Stimulated activated naive CD8-positive, alpha-beta T cell treated with anti-CD3 and anti-CD28 coated beads, Interleukin-15, Interleukin-2, amounts not matched to agents 100 ng/mL and 50 ng/mL, for 24 hours (primary cell): ENCODE results near the gene MAP3K3.
A peak's percentile ranks its signal among the peaks of the same experiment; 100 is the strongest.

Source experiments
- H3K27ac Mint-ChIP-seq: one replicate; pipeline ENCODE4 v1.8.0; 2021; ENCODE audit warnings: mild to moderate bottlenecking, mixed read lengths
- H3K27me3 Mint-ChIP-seq: one replicate; pipeline ENCODE4 v1.8.0; 2021; ENCODE audit warnings: mixed read lengths
- H3K36me3 Mint-ChIP-seq: one replicate; pipeline ENCODE4 v1.8.0; 2021; ENCODE audit warnings: low read depth, mixed read lengths
- H3K4me1 Mint-ChIP-seq: one replicate; pipeline ENCODE4 v1.8.0; 2021; ENCODE audit warnings: low read depth, mixed read lengths
- H3K4me3 Mint-ChIP-seq: one replicate; pipeline ENCODE4 v1.8.0; 2021; ENCODE audit warnings: mild to moderate bottlenecking, mixed read lengths
- H3K9me3 Mint-ChIP-seq: one replicate; pipeline ENCODE4 v1.8.0; 2021; ENCODE audit warnings: mixed read lengths

MAP3K3 gene

GRCh38 chr17:63634163-63634562, 11.9 kb downstream of the MAP3K3 start:
- Mint-ChIP-seq H3K4me3 (no peak overlapping the region), H3K9me3 (no peaks in the 10 kb centered on the region), H3K4me1 (peaks cover 20% of the 10 kb centered on the region), H3K27me3 (no peaks in the 10 kb centered on the region), H3K36me3 (peaks cover 26% of the 10 kb centered on the region), H3K27ac (peak overlapping the region; percentile 17)

- Mint-ChIP-seq H3K9me3 (no peaks in the 10 kb centered on the region), H3K4me3 (no peak overlapping the region), H3K36me3 (peaks cover 26% of the 10 kb centered on the region), H3K4me1 (peaks cover 21% of the 10 kb centered on the region), H3K27me3 (no peaks in the 10 kb centered on the region), H3K27ac (no peak overlapping the region)
Measured at GRCh38 chr17:63634816-63635215, 12.6 kb downstream of the MAP3K3 start.

- H3K36me3 Mint-ChIP-seq, result peaks cover 26% of the 10 kb centered on the region
- no peaks in the 10 kb centered on the region for H3K27me3 Mint-ChIP-seq
- no peaks in the 10 kb centered on the region for H3K9me3 Mint-ChIP-seq
- peaks cover 21% of the 10 kb centered on the region for H3K4me1 Mint-ChIP-seq
- H3K27ac Mint-ChIP-seq, result no peak overlapping the region
- H3K4me3 Mint-ChIP-seq, result no peak overlapping the region
Measured at GRCh38 chr17:63635290-63635689, 13.1 kb downstream of the MAP3K3 start.

GRCh38 chr17:63635787-63636186, 13.6 kb downstream of the MAP3K3 start:
- peaks cover 21% of the 10 kb centered on the region for H3K4me1 Mint-ChIP-seq
- peaks cover 26% of the 10 kb centered on the region for H3K36me3 Mint-ChIP-seq
- no peaks in the 10 kb centered on the region for H3K9me3 Mint-ChIP-seq
- H3K27ac Mint-ChIP-seq, result no peak overlapping the region
- H3K27me3 Mint-ChIP-seq, result no peaks in the 10 kb centered on the region
- H3K4me3 Mint-ChIP-seq, result no peak overlapping the region

- no peaks in the 10 kb centered on the region for H3K27me3 Mint-ChIP-seq
Measured at GRCh38 chr17:63639125-63639524, 16.9 kb downstream of the MAP3K3 start.

GRCh38 chr17:63640038-63640437, 17.8 kb downstream of the MAP3K3 start:
- Mint-ChIP-seq H3K4me1 (peaks cover 17% of the 10 kb centered on the region), H3K27me3 (no peaks in the 10 kb centered on the region), H3K4me3 (no peak overlapping the region), H3K27ac (no peak overlapping the region), H3K9me3 (no peaks in the 10 kb centered on the region), H3K36me3 (peaks cover 16% of the 10 kb centered on the region)

More at GRCh38 chr17:63639125-63639524, 16.9 kb downstream of the MAP3K3 start:
- no peak overlapping the region for H3K27ac Mint-ChIP-seq
- H3K4me3 Mint-ChIP-seq, result no peak overlapping the region
- peaks cover 16% of the 10 kb centered on the region for H3K4me1 Mint-ChIP-seq
- H3K9me3 Mint-ChIP-seq, result no peaks in the 10 kb centered on the region
- peaks cover 20% of the 10 kb centered on the region for H3K36me3 Mint-ChIP-seq

GRCh38 chr17:63641692-63642448, 19.7 kb downstream of the MAP3K3 start:
- no peaks in the 10 kb centered on the region for H3K27me3 Mint-ChIP-seq
- H3K36me3 Mint-ChIP-seq, result peaks cover 11% of the 10 kb centered on the region
- H3K9me3 Mint-ChIP-seq, result no peaks in the 10 kb centered on the region
- H3K27ac Mint-ChIP-seq, result no peak overlapping the region
- H3K4me1 Mint-ChIP-seq, result peaks cover 31% of the 10 kb centered on the region
- no peak overlapping the region for H3K4me3 Mint-ChIP-seq

- Mint-ChIP-seq H3K9me3 (no peaks in the 10 kb centered on the region), H3K36me3 (peaks cover 16% of the 10 kb centered on the region), H3K27ac (peak overlapping the region; percentile 61), H3K4me3 (no peak overlapping the region), H3K4me1 (peaks cover 30% of the 10 kb centered on the region), H3K27me3 (no peaks in the 10 kb centered on the region)
Measured at GRCh38 chr17:63644846-63645245, 22.6 kb downstream of the MAP3K3 start.

GRCh38 chr17:63645775-63646487, 23.7 kb downstream of the MAP3K3 start:
- peaks cover 17% of the 10 kb centered on the region for H3K36me3 Mint-ChIP-seq
- peaks cover 33% of the 10 kb centered on the region for H3K4me1 Mint-ChIP-seq
- peak overlapping the region; percentile 10 for H3K27ac Mint-ChIP-seq
- H3K9me3 Mint-ChIP-seq, result no peaks in the 10 kb centered on the region
- H3K4me3 Mint-ChIP-seq, result no peak overlapping the region
- H3K27me3 Mint-ChIP-seq, result no peaks in the 10 kb centered on the region

- H3K4me3 Mint-ChIP-seq, result no peak overlapping the region
- no peaks in the 10 kb centered on the region for H3K9me3 Mint-ChIP-seq
- peaks cover 17% of the 10 kb centered on the region for H3K36me3 Mint-ChIP-seq
- H3K4me1 Mint-ChIP-seq, result peaks cover 32% of the 10 kb centered on the region
- H3K27me3 Mint-ChIP-seq, result no peaks in the 10 kb centered on the region
- peak overlapping the region; percentile 10 for H3K27ac Mint-ChIP-seq
Measured at GRCh38 chr17:63646488-63646806, 24.2 kb downstream of the MAP3K3 start.

GRCh38 chr17:63647065-63647725, 25.0 kb downstream of the MAP3K3 start:
- no peaks in the 10 kb centered on the region for H3K27me3 Mint-ChIP-seq
- no peaks in the 10 kb centered on the region for H3K9me3 Mint-ChIP-seq
- H3K4me3 Mint-ChIP-seq, result no peak overlapping the region
- no peak overlapping the region for H3K27ac Mint-ChIP-seq
- peaks cover 20% of the 10 kb centered on the region for H3K36me3 Mint-ChIP-seq
- peaks cover 27% of the 10 kb centered on the region for H3K4me1 Mint-ChIP-seq

GRCh38 chr17:63647936-63648335, 25.7 kb downstream of the MAP3K3 start:
- Mint-ChIP-seq H3K36me3 (peaks cover 27% of the 10 kb centered on the region), H3K27ac (no peak overlapping the region)

GRCh38 chr17:63649813-63650212, 27.6 kb downstream of the MAP3K3 start:
- no peaks in the 10 kb centered on the region for H3K9me3 Mint-ChIP-seq
- no peak overlapping the region for H3K4me3 Mint-ChIP-seq
- no peaks in the 10 kb centered on the region for H3K27me3 Mint-ChIP-seq
- H3K27ac Mint-ChIP-seq, result no peak overlapping the region
- peaks cover 24% of the 10 kb centered on the region for H3K4me1 Mint-ChIP-seq
- H3K36me3 Mint-ChIP-seq, result peaks cover 33% of the 10 kb centered on the region

More at GRCh38 chr17:63647936-63648335, 25.7 kb downstream of the MAP3K3 start:
- Mint-ChIP-seq H3K4me3 (no peak overlapping the region), H3K27me3 (no peaks in the 10 kb centered on the region), H3K9me3 (no peaks in the 10 kb centered on the region), H3K4me1 (peaks cover 27% of the 10 kb centered on the region)

- Mint-ChIP-seq H3K9me3 (no peaks in the 10 kb centered on the region), H3K4me3 (no peak overlapping the region), H3K4me1 (peaks cover 6% of the 10 kb centered on the region), H3K27me3 (no peaks in the 10 kb centered on the region), H3K27ac (no peak overlapping the region), H3K36me3 (peaks cover 28% of the 10 kb centered on the region)
Measured at GRCh38 chr17:63652106-63652505, 29.9 kb downstream of the MAP3K3 start.

- Mint-ChIP-seq H3K4me3 (no peak overlapping the region), H3K9me3 (no peaks in the 10 kb centered on the region), H3K4me1 (peaks cover 6% of the 10 kb centered on the region), H3K27me3 (no peaks in the 10 kb centered on the region), H3K27ac (no peak overlapping the region), H3K36me3 (peaks cover 32% of the 10 kb centered on the region)
Measured at GRCh38 chr17:63653050-63653449, 30.8 kb downstream of the MAP3K3 start.
